ENCODE measurements around the gene FABP3. TPM values are rescaled to one million over a fixed set of nuclear protein-coding genes. Genes with fewer than 3 reads are reported as not detected.

The FABP3 gene
- total RNA-seq, 4 donors from 2014 or later, result 2.5 to 12.1 (median 8.6) TPM

GRCh38 chr1:31356427-31356826 is 16.4 kb downstream of the FABP3 start:
- DNase-seq (ENCODE audit: low spot score in 2 of 2), result no peak
- WGBS, 2 donors, result 96% methylated on average over 2 of the region's 2 CpGs
- H3K4me3 ChIP-seq (ENCODE audit: low read depth, poor library complexity, severe bottlenecking), result no peak overlapping the region
- TF ChIP-seq POLR2A (IDR thresholded peaks at IDR 0.05), result no peak
- TF ChIP-seq CTCF (IDR thresholded peaks at IDR 0.05), result no peak
- intact Hi-C loops (cut with DNase I; ENCODE audit: low total_unique reads), result no loop called here

GRCh38 chr1:31354283-31354682 is 18.6 kb downstream of the FABP3 start:
- no peak overlapping the region for H3K4me3 ChIP-seq (ENCODE audit: low read depth, poor library complexity, severe bottlenecking)
- no peak for TF ChIP-seq POLR2A (IDR thresholded peaks at IDR 0.05)
- TF ChIP-seq CTCF (IDR thresholded peaks at IDR 0.05), result no peak
- no peak for DNase-seq (ENCODE audit: low spot score in 2 of 2)
- intact Hi-C loops (cut with DNase I; ENCODE audit: low total_unique reads), result no loop called here
- 49 to 51% methylated on average over 3 of the region's 3 CpGs for WGBS, 2 donors

- no peak for DNase-seq (ENCODE audit: low spot score in 2 of 2)
- WGBS, 2 donors, result 88 to 95% methylated on average over 1 of the region's 1 CpG
- no peak overlapping the region for H3K4me3 ChIP-seq (ENCODE audit: low read depth, poor library complexity, severe bottlenecking)
- intact Hi-C loops (cut with DNase I; ENCODE audit: low total_unique reads), result no loop called here
- TF ChIP-seq CTCF (IDR thresholded peaks at IDR 0.05) (no peak), POLR2A (IDR thresholded peaks at IDR 0.05) (no peak)
Measured at GRCh38 chr1:31348449-31348848, 24.4 kb downstream of the FABP3 start.

- H3K4me3 ChIP-seq (ENCODE audit: low read depth, poor library complexity, severe bottlenecking), result no peak overlapping the region
- TF ChIP-seq CTCF (IDR thresholded peaks at IDR 0.05) (no peak), POLR2A (IDR thresholded peaks at IDR 0.05) (no peak)
- DNase-seq (ENCODE audit: low spot score in 2 of 2), result no peak
- intact Hi-C loops (cut with DNase I; ENCODE audit: low total_unique reads), result no loop called here
Measured at GRCh38 chr1:31346785-31347184, 26.1 kb downstream of the FABP3 start.

- TF ChIP-seq CTCF (IDR thresholded peaks at IDR 0.05) (no peak), POLR2A (IDR thresholded peaks at IDR 0.05) (no peak)
- DNase-seq (ENCODE audit: low spot score in 2 of 2), result no peak
- intact Hi-C loops (cut with DNase I; ENCODE audit: low total_unique reads), result no loop called here
- no peak overlapping the region for H3K4me3 ChIP-seq (ENCODE audit: low read depth, poor library complexity, severe bottlenecking)
- WGBS, 2 donors, result 91 to 95% methylated on average over 2 of the region's 2 CpGs
Measured at GRCh38 chr1:31345635-31346034, 27.2 kb downstream of the FABP3 start.

- intact Hi-C loops (cut with DNase I; ENCODE audit: low total_unique reads), result no loop called here
- no peak overlapping the region for H3K4me3 ChIP-seq (ENCODE audit: low read depth, poor library complexity, severe bottlenecking)
- DNase-seq (ENCODE audit: low spot score in 2 of 2), result no peak
- no peak for TF ChIP-seq CTCF (IDR thresholded peaks at IDR 0.05)
- TF ChIP-seq POLR2A (IDR thresholded peaks at IDR 0.05), result no peak
- WGBS, 2 donors, result 31 to 85% methylated on average over 1 of the region's 1 CpG
Measured at GRCh38 chr1:31344503-31344902, 28.4 kb downstream of the FABP3 start.

All from lower leg skin (tissue), 4 donors.